ENCODE results near the gene CELA1.

The CELA1 gene

GRCh38 chr12:51374856-51375255, 28.4 kb upstream of the CELA1 start:
- no peak for DNase-seq (ENCODE audit: low spot score)

GRCh38 chr12:51374361-51374760, 27.9 kb upstream of the CELA1 start:
- DNase-seq (ENCODE audit: low spot score) = no peak

- no peak for DNase-seq (ENCODE audit: low spot score)
These were observed 26.7 kb upstream of the CELA1 start for GRCh38 chr12:51373187-51373586.

GRCh38 chr12:51372021-51372420, 25.5 kb upstream of the CELA1 start:
- no peak for DNase-seq (ENCODE audit: low spot score)

- no peak for DNase-seq (ENCODE audit: low spot score)
These were observed 24.9 kb upstream of the CELA1 start for GRCh38 chr12:51371295-51371953.

- DNase-seq (ENCODE audit: low spot score) = no peak
These were observed 24.2 kb upstream of the CELA1 start for GRCh38 chr12:51370667-51371066.

- no peak for DNase-seq (ENCODE audit: low spot score)
These were observed 23.1 kb upstream of the CELA1 start for GRCh38 chr12:51369581-51369980.

- DNase-seq (ENCODE audit: low spot score) = peak; percentile 58
These were observed 22.4 kb upstream of the CELA1 start for GRCh38 chr12:51368640-51369517.

- no peak for DNase-seq (ENCODE audit: low spot score)
These were observed 18.8 kb upstream of the CELA1 start for GRCh38 chr12:51365276-51365675.

GRCh38 chr12:51364001-51364400, 17.5 kb upstream of the CELA1 start:
- DNase-seq (ENCODE audit: low spot score) = no peak

- DNase-seq (ENCODE audit: low spot score) = no peak
These were observed 16.4 kb upstream of the CELA1 start for GRCh38 chr12:51362747-51363342.

GRCh38 chr12:51362307-51362706, 15.8 kb upstream of the CELA1 start:
- peak; percentile 98 for DNase-seq (ENCODE audit: low spot score)

- no peak for DNase-seq (ENCODE audit: low spot score)
These were observed 14.9 kb upstream of the CELA1 start for GRCh38 chr12:51361161-51362016.

- no peak for DNase-seq (ENCODE audit: low spot score)
These were observed 13.8 kb upstream of the CELA1 start for GRCh38 chr12:51360315-51360714.

- no peak for DNase-seq (ENCODE audit: low spot score)
These were observed 13.4 kb upstream of the CELA1 start for GRCh38 chr12:51359851-51360250.

- no peak for DNase-seq (ENCODE audit: low spot score)
These were observed 12.0 kb upstream of the CELA1 start for GRCh38 chr12:51358496-51358895.

- DNase-seq (ENCODE audit: low spot score) = no peak
These were observed 11.0 kb upstream of the CELA1 start for GRCh38 chr12:51357374-51358047.

- DNase-seq (ENCODE audit: low spot score) = peak; percentile 80
These were observed 5.5 kb upstream of the CELA1 start for GRCh38 chr12:51351913-51352532.

- no peak for DNase-seq (ENCODE audit: low spot score)
These were observed 2.5 kb upstream of the CELA1 start for GRCh38 chr12:51349026-51349425.

- no peak for DNase-seq (ENCODE audit: low spot score)
These were observed 1.6 kb upstream of the CELA1 start for GRCh38 chr12:51348116-51348515.

- DNase-seq (ENCODE audit: low spot score) = no peak
These were observed 798 bp downstream of the CELA1 start for GRCh38 chr12:51345681-51346080.
